Neural progenitor cell (in vitro differentiated cells): ENCODE results near the gene CHRDL2.

ENCODE experiments used
- EZH2phosphoT487 ChIP-seq: fragments of 200-600 bp; sonication (generic); IDR thresholded peaks from 2 replicates; pipeline ENCODE4 v1.6.1; 2017; ENCODE audit warnings: antibody characterized with exemption
- TF ChIP-seq, protein P1 (sequence below): fragments of 200-600 bp; sonication (generic); IDR thresholded peaks from 2 replicates; pipeline ENCODE4 v1.5.1; 2017; ENCODE audit warnings: antibody characterized with exemption, mild to moderate bottlenecking

DNA sequence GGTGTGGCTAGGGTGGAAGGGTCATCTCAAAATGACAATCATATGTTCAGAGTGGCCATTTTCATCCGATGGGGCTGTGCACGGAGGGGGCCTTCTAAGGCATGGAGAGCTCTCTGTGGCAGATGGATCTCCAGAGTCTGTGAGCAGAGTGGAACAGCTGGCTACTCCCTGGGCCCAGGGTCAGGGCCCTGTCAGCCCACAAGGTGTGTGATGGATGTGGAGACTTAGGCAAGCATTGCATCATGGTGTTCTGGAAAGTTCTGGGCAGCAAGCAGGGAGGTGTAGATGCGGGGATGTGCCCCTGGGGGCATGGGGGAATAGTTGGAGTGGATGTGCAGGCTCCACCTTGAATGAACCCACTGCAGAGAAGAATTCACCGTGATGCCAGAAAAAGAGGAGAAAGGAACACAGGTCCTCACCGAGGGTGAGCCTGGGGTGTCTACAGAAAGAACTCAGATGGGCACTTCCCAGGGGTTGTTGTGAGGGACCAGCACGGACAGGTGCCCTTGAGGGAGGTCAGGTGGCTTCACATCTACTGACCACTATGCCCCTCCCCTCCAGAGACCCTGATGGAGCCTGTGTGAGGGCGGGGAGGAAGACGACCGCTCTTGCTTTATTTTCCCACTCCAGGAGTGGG, 51.1 kb downstream of the CHRDL2 start:
- no peak for TF ChIP-seq EZH2phosphoT487
- TF ChIP-seq, protein P1, sequence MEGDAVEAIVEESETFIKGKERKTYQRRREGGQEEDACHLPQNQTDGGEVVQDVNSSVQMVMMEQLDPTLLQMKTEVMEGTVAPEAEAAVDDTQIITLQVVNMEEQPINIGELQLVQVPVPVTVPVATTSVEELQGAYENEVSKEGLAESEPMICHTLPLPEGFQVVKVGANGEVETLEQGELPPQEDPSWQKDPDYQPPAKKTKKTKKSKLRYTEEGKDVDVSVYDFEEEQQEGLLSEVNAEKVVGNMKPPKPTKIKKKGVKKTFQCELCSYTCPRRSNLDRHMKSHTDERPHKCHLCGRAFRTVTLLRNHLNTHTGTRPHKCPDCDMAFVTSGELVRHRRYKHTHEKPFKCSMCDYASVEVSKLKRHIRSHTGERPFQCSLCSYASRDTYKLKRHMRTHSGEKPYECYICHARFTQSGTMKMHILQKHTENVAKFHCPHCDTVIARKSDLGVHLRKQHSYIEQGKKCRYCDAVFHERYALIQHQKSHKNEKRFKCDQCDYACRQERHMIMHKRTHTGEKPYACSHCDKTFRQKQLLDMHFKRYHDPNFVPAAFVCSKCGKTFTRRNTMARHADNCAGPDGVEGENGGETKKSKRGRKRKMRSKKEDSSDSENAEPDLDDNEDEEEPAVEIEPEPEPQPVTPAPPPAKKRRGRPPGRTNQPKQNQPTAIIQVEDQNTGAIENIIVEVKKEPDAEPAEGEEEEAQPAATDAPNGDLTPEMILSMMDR = no peak
